SJCRH30 (cell line): ENCODE data around the gene GNA12. TPM values are rescaled to one million over a fixed set of nuclear protein-coding genes. Genes with fewer than 3 reads are reported as not detected.
"Not testable (repeated sequence)": the region's sequence is repeated elsewhere in the genome, so short reads cannot be mapped to it uniquely, and the experiment has no call there.

ENCODE experiments used
- DNase-seq, 2 experiments: peaks; one replicate each; pipeline ENCODE4 v3.0.0-alpha.2; 2015 to 2020
- H3K27ac ChIP-seq: fragments of 250-450 bp; sonication (Bioruptor Pico); 2 replicates; pipeline ENCODE4 v1.5.1; 2020; ENCODE audit warnings: mild to moderate bottlenecking, moderate library complexity
- H3K27me3 ChIP-seq: fragments of 250-450 bp; sonication (Bioruptor Pico); 2 replicates; pipeline ENCODE4 v1.5.1; 2020; ENCODE audit warnings: mild to moderate bottlenecking, moderate library complexity
- H3K36me3 ChIP-seq: fragments of 250-450 bp; sonication (Bioruptor Pico); 2 replicates; pipeline ENCODE4 v1.5.1; 2020; ENCODE audit warnings: mild to moderate bottlenecking, moderate library complexity
- H3K4me1 ChIP-seq: fragments of 250-450 bp; sonication (Bioruptor Pico); 2 replicates; pipeline ENCODE4 v1.5.1; 2020; ENCODE audit warnings: mild to moderate bottlenecking, moderate library complexity
- H3K4me3 ChIP-seq: fragments of 250-450 bp; sonication (Bioruptor Pico); 2 replicates; pipeline ENCODE4 v1.5.1; 2020; ENCODE audit warnings: mild to moderate bottlenecking, moderate library complexity
- H3K9me3 ChIP-seq: fragments of 250-450 bp; sonication (Bioruptor Pico); replicated peaks from 2 replicates; pipeline ENCODE4 v1.5.1; 2020; ENCODE audit warnings: mild to moderate bottlenecking, moderate library complexity
- total RNA-seq: library from RNA; depleted of rRNA; stranded (reverse); fragments of >200 nt; shearing (Covaris generic); gene quantifications from 2 replicates; pipeline ENCODE4 v1.2.3, GENCODE V29; 2014

GNA12 gene
- total RNA-seq, 1 experiment from 2014 or later = 19.3 TPM

GRCh38 chr7:2761131-2761624, 82.9 kb downstream of the GNA12 start:
- H3K9me3 ChIP-seq = no peaks in the 10 kb centered on the region
- no peak overlapping the region for H3K27ac ChIP-seq
- no peaks in the 10 kb centered on the region for H3K27me3 ChIP-seq
- H3K36me3 ChIP-seq = no peaks in the 10 kb centered on the region
- no peak for DNase-seq
- no peak overlapping the region for H3K4me3 ChIP-seq
- H3K4me1 ChIP-seq = peaks cover 33% of the 10 kb centered on the region

GRCh38 chr7:2760098-2760889, 83.8 kb downstream of the GNA12 start:
- H3K4me1 ChIP-seq = peaks cover 33% of the 10 kb centered on the region
- peak overlapping the region; percentile 78 for H3K27ac ChIP-seq
- H3K36me3 ChIP-seq = no peaks in the 10 kb centered on the region
- peak overlapping the region; percentile 31 for H3K4me3 ChIP-seq
- no peaks in the 10 kb centered on the region for H3K27me3 ChIP-seq
- H3K9me3 ChIP-seq = no peaks in the 10 kb centered on the region
- peak; percentile 79 to 85 for DNase-seq

GRCh38 chr7:2759736-2760097, 84.4 kb downstream of the GNA12 start:
- H3K9me3 ChIP-seq = no peaks in the 10 kb centered on the region
- no peaks in the 10 kb centered on the region for H3K27me3 ChIP-seq
- peak overlapping the region; percentile 78 for H3K27ac ChIP-seq
- H3K36me3 ChIP-seq = no peaks in the 10 kb centered on the region
- DNase-seq = peak; percentile 93 to 95
- peaks cover 33% of the 10 kb centered on the region for H3K4me1 ChIP-seq
- H3K4me3 ChIP-seq = peak overlapping the region; percentile 31

GRCh38 chr7:2758673-2759616, 85.2 kb downstream of the GNA12 start:
- Histone ChIP-seq H3K27ac (peak overlapping the region; percentile 88), H3K4me1 (peaks cover 33% of the 10 kb centered on the region), H3K4me3 (no peak overlapping the region; the same call in 1 of the 2 replicates), H3K27me3 (no peaks in the 10 kb centered on the region), H3K36me3 (no peaks in the 10 kb centered on the region), H3K9me3 (no peaks in the 10 kb centered on the region)
- peak in 1 of 2 experiments; percentile 16 for DNase-seq

- H3K27me3 ChIP-seq = no peaks in the 10 kb centered on the region
- no peaks in the 10 kb centered on the region for H3K9me3 ChIP-seq
- H3K4me3 ChIP-seq = peak overlapping the region; percentile 37
- H3K36me3 ChIP-seq = no peaks in the 10 kb centered on the region
- H3K27ac ChIP-seq = peak overlapping the region; percentile 88
- DNase-seq = peak; percentile 81 to 89
- peaks cover 33% of the 10 kb centered on the region for H3K4me1 ChIP-seq
These were observed 86.0 kb downstream of the GNA12 start for GRCh38 chr7:2757904-2758672.

- Histone ChIP-seq H3K4me1 (peaks cover 33% of the 10 kb centered on the region), H3K27me3 (no peaks in the 10 kb centered on the region), H3K9me3 (no peaks in the 10 kb centered on the region), H3K27ac (peak overlapping the region; percentile 88), H3K4me3 (peak overlapping the region; percentile 37), H3K36me3 (no peaks in the 10 kb centered on the region)
- peak in 1 of 2 experiments; percentile 42 for DNase-seq
These were observed 86.7 kb downstream of the GNA12 start for GRCh38 chr7:2757361-2757903.

GRCh38 chr7:2755531-2755930, 88.6 kb downstream of the GNA12 start:
- Histone ChIP-seq H3K36me3 (no peaks in the 10 kb centered on the region), H3K4me3 (no peak overlapping the region)
- no peak for DNase-seq

GRCh38 chr7:2754912-2755311, 89.2 kb downstream of the GNA12 start:
- DNase-seq = no peak
- Histone ChIP-seq H3K27ac (no peak overlapping the region), H3K4me3 (no peak overlapping the region), H3K36me3 (no peaks in the 10 kb centered on the region), H3K27me3 (no peaks in the 10 kb centered on the region), H3K9me3 (no peaks in the 10 kb centered on the region), H3K4me1 (peaks cover 21% of the 10 kb centered on the region)

More at GRCh38 chr7:2755531-2755930, 88.6 kb downstream of the GNA12 start:
- H3K9me3 ChIP-seq = no peaks in the 10 kb centered on the region
- no peak overlapping the region for H3K27ac ChIP-seq
- no peaks in the 10 kb centered on the region for H3K27me3 ChIP-seq
- H3K4me1 ChIP-seq = peaks cover 27% of the 10 kb centered on the region

- no peaks in the 10 kb centered on the region for H3K27me3 ChIP-seq
- no peak overlapping the region for H3K4me3 ChIP-seq
- peaks cover 15% of the 10 kb centered on the region for H3K4me1 ChIP-seq
- no peak overlapping the region for H3K27ac ChIP-seq
- no peaks in the 10 kb centered on the region for H3K36me3 ChIP-seq
- no peak for DNase-seq
- no peaks in the 10 kb centered on the region for H3K9me3 ChIP-seq
These were observed 90.0 kb downstream of the GNA12 start for GRCh38 chr7:2754086-2754485.

GRCh38 chr7:2753148-2753547, 91.0 kb downstream of the GNA12 start:
- no peak for DNase-seq
- Histone ChIP-seq H3K9me3 (peaks cover 4% of the 10 kb centered on the region; the same call in 1 of the 2 replicates), H3K4me1 (peaks cover 8% of the 10 kb centered on the region), H3K27ac (no peak overlapping the region), H3K36me3 (no peaks in the 10 kb centered on the region), H3K4me3 (no peak overlapping the region), H3K27me3 (no peaks in the 10 kb centered on the region)

- Histone ChIP-seq H3K27me3 (no peaks in the 10 kb centered on the region), H3K9me3 (peaks cover 21% of the 10 kb centered on the region), H3K27ac (no peak overlapping the region), H3K36me3 (no peaks in the 10 kb centered on the region), H3K4me3 (no peak overlapping the region), H3K4me1 (no peaks in the 10 kb centered on the region)
- DNase-seq = no peak
These were observed 93.0 kb downstream of the GNA12 start for GRCh38 chr7:2751086-2751485.

- no peak for DNase-seq
These were observed 94.1 kb downstream of the GNA12 start for GRCh38 chr7:2750004-2750407.

GRCh38 chr7:2748684-2749083, 95.4 kb downstream of the GNA12 start:
- DNase-seq, H3K27ac ChIP-seq, H3K4me3 ChIP-seq, H3K27me3 ChIP-seq, H3K36me3 ChIP-seq, H3K4me1 ChIP-seq: not testable (repeated sequence)
- H3K9me3 ChIP-seq = peaks cover 31% of the 10 kb centered on the region

More at GRCh38 chr7:2750004-2750407, 94.1 kb downstream of the GNA12 start:
- Histone ChIP-seq H3K36me3 (no peaks in the 10 kb centered on the region), H3K4me3 (no peak overlapping the region), H3K4me1 (no peaks in the 10 kb centered on the region), H3K27ac (no peak overlapping the region), H3K27me3 (no peaks in the 10 kb centered on the region), H3K9me3 (peaks cover 27% of the 10 kb centered on the region)
